ENCODE measurements around the gene INPP5K. TPM values are rescaled to one million over a fixed set of nuclear protein-coding genes. Genes with fewer than 3 reads are reported as not detected.

INPP5K gene
- total RNA-seq, 1 donor, result 51.4 TPM

DNA sequence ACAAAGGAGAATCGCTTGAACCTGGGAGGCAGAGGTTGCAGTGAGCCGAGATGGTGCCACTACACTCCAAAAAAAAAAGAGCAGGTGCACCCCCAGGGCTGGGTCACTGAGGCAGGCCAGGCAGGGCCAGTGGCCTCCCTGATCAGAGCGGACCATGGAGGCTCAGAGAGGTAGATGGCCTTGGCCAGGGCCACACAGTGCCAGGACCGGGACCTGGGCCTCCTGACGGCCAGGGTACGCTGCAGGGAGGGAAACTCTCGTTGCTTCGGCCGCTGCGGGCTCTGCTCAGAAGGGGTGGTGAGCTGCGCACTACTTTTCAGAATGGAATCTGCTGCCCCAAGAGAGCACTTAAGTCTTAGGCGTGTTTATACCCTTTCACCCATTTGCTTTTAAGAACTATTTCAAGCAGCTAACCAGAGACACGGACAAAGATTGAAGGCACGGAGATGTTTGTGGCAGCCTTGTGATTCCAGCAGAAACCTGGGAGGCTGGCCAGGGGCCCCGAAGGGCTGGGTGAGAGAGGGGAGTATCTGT, 41.0 kb downstream of the INPP5K start:
- H3K36me3 ChIP-seq (ENCODE audit: insufficient read depth, low read length), result peaks cover 78% of the 10 kb centered on the region
- no peak overlapping the region for H2AFZ ChIP-seq (ENCODE audit: low read length)
- no peak overlapping the region for H3K27ac ChIP-seq (ENCODE audit: low read depth, low read length)
- no peaks in the 10 kb centered on the region for H3K9me3 ChIP-seq (ENCODE audit: low read depth, low read length)
- TF ChIP-seq CTCF (IDR thresholded peaks at IDR 0.05; ENCODE audit: extremely low read depth, low read depth, low read length), result no peak
- H3K79me2 ChIP-seq (ENCODE audit: insufficient read depth, low read length), result peaks cover 10% of the 10 kb centered on the region
- no peak overlapping the region for H3K4me2 ChIP-seq (ENCODE audit: insufficient read depth, low read length)
- no peaks in the 10 kb centered on the region for H3K27me3 ChIP-seq (ENCODE audit: insufficient read depth, low read length)
- H4K20me1 ChIP-seq (ENCODE audit: insufficient read depth, low read length), result peaks cover 21% of the 10 kb centered on the region
- H3K4me1 ChIP-seq (ENCODE audit: insufficient read depth, low read length), result peaks cover 5% of the 10 kb centered on the region
- no peak for DNase-seq (ENCODE audit: insufficient read length, low spot score, missing footprints)
- no peak overlapping the region for H3K4me3 ChIP-seq (ENCODE audit: insufficient read depth, low read length)

- H3K36me3 ChIP-seq (ENCODE audit: insufficient read depth, low read length), result peaks cover 80% of the 10 kb centered on the region
- H3K79me2 ChIP-seq (ENCODE audit: insufficient read depth, low read length), result peaks cover 9% of the 10 kb centered on the region
- H4K20me1 ChIP-seq (ENCODE audit: insufficient read depth, low read length), result peaks cover 22% of the 10 kb centered on the region
- no peak for TF ChIP-seq CTCF (IDR thresholded peaks at IDR 0.05; ENCODE audit: extremely low read depth, low read depth, low read length)
- H3K27me3 ChIP-seq (ENCODE audit: insufficient read depth, low read length), result no peaks in the 10 kb centered on the region
- no peak overlapping the region for H2AFZ ChIP-seq (ENCODE audit: low read length)
- H3K9me3 ChIP-seq (ENCODE audit: low read depth, low read length), result no peaks in the 10 kb centered on the region
- no peak overlapping the region for H3K4me2 ChIP-seq (ENCODE audit: insufficient read depth, low read length)
- H3K27ac ChIP-seq (ENCODE audit: low read depth, low read length), result no peak overlapping the region
- no peak overlapping the region for H3K4me3 ChIP-seq (ENCODE audit: insufficient read depth, low read length)
- no peak for DNase-seq (ENCODE audit: insufficient read length, low spot score, missing footprints)
- peaks cover 5% of the 10 kb centered on the region for H3K4me1 ChIP-seq (ENCODE audit: insufficient read depth, low read length)
Measured at GRCh38 chr17:1474402-1475189, 41.8 kb downstream of the INPP5K start.

DNA sequence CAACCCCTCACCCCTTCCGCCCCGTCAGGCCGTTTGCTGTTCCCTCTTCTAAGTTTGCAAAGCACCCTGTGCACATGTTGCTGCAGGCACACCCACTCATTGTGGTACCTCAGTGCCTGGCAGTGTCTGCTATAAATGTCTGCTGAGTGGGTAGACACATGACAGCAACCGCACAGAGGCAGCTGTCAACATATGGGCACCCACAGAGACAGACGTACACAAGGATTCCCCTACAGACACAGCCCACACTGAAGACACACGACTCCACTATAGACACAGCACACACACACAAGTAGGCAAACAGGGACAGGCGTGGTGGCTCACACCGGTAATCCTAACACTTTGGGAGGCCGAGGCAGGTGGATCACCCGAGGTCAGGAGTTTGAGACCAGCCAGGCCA, 42.6 kb downstream of the INPP5K start:
- Histone ChIP-seq H4K20me1 (ENCODE audit: insufficient read depth, low read length) (peaks cover 25% of the 10 kb centered on the region), H3K27me3 (ENCODE audit: insufficient read depth, low read length) (no peaks in the 10 kb centered on the region), H3K27ac (ENCODE audit: low read depth, low read length) (no peak overlapping the region), H3K36me3 (ENCODE audit: insufficient read depth, low read length) (peaks cover 84% of the 10 kb centered on the region), H3K79me2 (ENCODE audit: insufficient read depth, low read length) (peaks cover 7% of the 10 kb centered on the region), H3K9me3 (ENCODE audit: low read depth, low read length) (no peaks in the 10 kb centered on the region), H2AFZ (ENCODE audit: low read length) (no peak overlapping the region), H3K4me1 (ENCODE audit: insufficient read depth, low read length) (peaks cover 5% of the 10 kb centered on the region), H3K4me2 (ENCODE audit: insufficient read depth, low read length) (no peak overlapping the region), H3K4me3 (ENCODE audit: insufficient read depth, low read length) (no peak overlapping the region)
- no peak for TF ChIP-seq CTCF (IDR thresholded peaks at IDR 0.05; ENCODE audit: extremely low read depth, low read depth, low read length)
- DNase-seq (ENCODE audit: insufficient read length, low spot score, missing footprints), result no peak

DNA sequence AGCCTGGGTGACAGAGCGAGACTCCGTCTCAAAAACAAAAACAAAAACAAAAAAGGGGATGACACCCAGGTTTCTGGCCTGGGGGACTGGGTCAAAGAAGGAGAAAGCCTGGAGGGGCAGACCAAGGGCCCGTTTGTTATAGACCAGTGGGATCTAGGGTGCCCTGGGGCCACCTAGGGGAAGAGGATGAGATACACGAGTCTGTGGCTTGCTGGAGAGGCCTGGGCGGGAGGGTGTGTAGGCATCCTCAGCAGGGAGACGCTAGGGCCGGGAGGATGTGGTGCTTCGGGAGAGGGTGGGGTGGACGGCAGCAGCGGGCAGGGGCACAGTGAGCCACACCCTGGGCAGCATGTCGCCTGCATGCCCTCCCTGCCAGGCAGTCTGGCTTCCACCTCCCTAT, 43.2 kb downstream of the INPP5K start:
- peaks cover 84% of the 10 kb centered on the region for H3K36me3 ChIP-seq (ENCODE audit: insufficient read depth, low read length)

More for the DNA sequence above, 43.2 kb downstream of the INPP5K start:
- peaks cover 31% of the 10 kb centered on the region for H4K20me1 ChIP-seq (ENCODE audit: insufficient read depth, low read length)
- peaks cover 7% of the 10 kb centered on the region for H3K79me2 ChIP-seq (ENCODE audit: insufficient read depth, low read length)
- H3K4me1 ChIP-seq (ENCODE audit: insufficient read depth, low read length), result peaks cover 5% of the 10 kb centered on the region
- no peak overlapping the region for H3K4me3 ChIP-seq (ENCODE audit: insufficient read depth, low read length)
- H3K4me2 ChIP-seq (ENCODE audit: insufficient read depth, low read length), result no peak overlapping the region
- no peak for TF ChIP-seq CTCF (IDR thresholded peaks at IDR 0.05; ENCODE audit: extremely low read depth, low read depth, low read length)
- H3K9me3 ChIP-seq (ENCODE audit: low read depth, low read length), result no peaks in the 10 kb centered on the region
- DNase-seq (ENCODE audit: insufficient read length, low spot score, missing footprints), result peak; percentile 92
- H3K27ac ChIP-seq (ENCODE audit: low read depth, low read length), result no peak overlapping the region
- H2AFZ ChIP-seq (ENCODE audit: low read length), result no peak overlapping the region
- no peaks in the 10 kb centered on the region for H3K27me3 ChIP-seq (ENCODE audit: insufficient read depth, low read length)

Data from osteoblast (primary cell).